Spleen (tissue), 11 donors: ENCODE data around the gene DMBT1. TPM values are rescaled to one million over a fixed set of nuclear protein-coding genes. Genes with fewer than 3 reads are reported as not detected.

Source experiments
- DNase-seq: peaks from one replicate; pipeline ENCODE4 v3.0.0-alpha.2; 2020
- H3K27ac ChIP-seq, 8 donors: fragments of 200-600 bp; sonication (generic) in 7 of 8; 1 replicate in 4 of 8; 2 replicates in 4 of 8; pipeline versions ENCODE4 v1.5.0 to v1.8.0; 2016 to 2021; ENCODE audit warnings: inconsistent platforms in 4 of 8, mild to moderate bottlenecking in 4 of 8, moderate library complexity in 1 of 8
- H3K27me3 ChIP-seq, 7 donors: fragments of 200-600 bp; sonication (generic) in 6 of 7; replicated peaks in 1 of 7; 1 replicate in 4 of 7; 2 replicates in 3 of 7; pipeline versions ENCODE4 v1.5.0 to v1.8.0; 2016 to 2021; ENCODE audit warnings: inconsistent platforms in 3 of 7, mild to moderate bottlenecking in 1 of 7
- H3K36me3 ChIP-seq, 6 donors: fragments of 200-600 bp; sonication (generic) in 5 of 6; 1 replicate in 4 of 6; 2 replicates in 2 of 6; pipeline versions ENCODE4 v1.5.0 to v1.8.0; 2016 to 2021; ENCODE audit warnings: inconsistent platforms in 2 of 6
- H3K4me1 ChIP-seq, 6 donors: fragments of 200-600 bp; sonication (generic) in 5 of 6; 1 replicate in 3 of 6; 2 replicates in 3 of 6; pipeline versions ENCODE4 v1.5.0 to v1.8.0; 2016 to 2021; ENCODE audit warnings: inconsistent platforms in 3 of 6
- H3K4me3 ChIP-seq, 8 donors: fragments of 200-600 bp; sonication (generic) in 7 of 8; 1 replicate in 4 of 8; 2 replicates in 4 of 8; pipeline versions ENCODE4 v1.5.0 to v1.8.0; 2016 to 2021; ENCODE audit warnings: inconsistent platforms in 4 of 8, mild to moderate bottlenecking in 4 of 8, moderate library complexity in 2 of 8
- H3K9me3 ChIP-seq, 8 donors: fragments of 200-600 bp; sonication (generic) in 7 of 8; 1 replicate in 4 of 8; 2 replicates in 4 of 8; pipeline versions ENCODE4 v1.5.0 to v1.8.0; 2016 to 2021; ENCODE audit warnings: inconsistent platforms in 4 of 8
- CTCF ChIP-seq, 11 experiments: fragments of 200-600 bp in 7 of 11; fragments of 450-650 bp in 4 of 11; sonication (generic) in 4 of 11; IDR thresholded peaks in 8 of 11; conservative IDR thresholded peaks in 3 of 11; 1 replicate in 7 of 11; 2 replicates in 4 of 11; pipeline versions ENCODE4 v1.4.0 to v1.8.0; 2016 to 2021; ENCODE audit warnings: antibody characterized with exemption in 11 of 11, inconsistent platforms in 4 of 11, mild to moderate bottlenecking in 1 of 11
- POLR2A ChIP-seq, 3 donors: fragments of 450-650 bp; IDR thresholded peaks; one replicate each; pipeline ENCODE4 v1.5.1; 2017; ENCODE audit warnings: antibody characterized with exemption in 3 of 3, mild to moderate bottlenecking in 1 of 3
- POLR2AphosphoS5 ChIP-seq, 3 donors: sonication (generic); formaldehyde crosslinking; IDR thresholded peaks; one replicate each; pipeline ENCODE4 v1.5.1; 2017; ENCODE audit warnings: antibody characterized with exemption in 3 of 3
- WGBS, 5 donors: extraction: QIAGEN DNeasy Blood & Tissue Kit in 3 of 5; methylation state at CpG; one replicate each; pipeline versions ENCODE4 v1.1.5 to v1.1.7; 2013 to 2018; 5-methylcytosine and 5-hydroxymethylcytosine counted together
- intact Hi-C: fragments of 100-400 bp; cut with DNase I; formaldehyde crosslinking; loops from one replicate; pipeline ENCODE4 v1.15.0; 2023; ENCODE audit warnings: low total_unique reads
- polyA plus RNA-seq, 3 donors: library from polyadenylated mRNA; stranded (reverse); fragments of 200-250 nt; gene quantifications; one replicate each; pipeline ENCODE4 v1.2.1, GENCODE V29; 2013
- total RNA-seq, 7 donors: library from RNA; depleted of rRNA in 3 of 7; stranded (reverse); fragments of >200 nt in 3 of 7; fragmentation: NEBNext Ultra II Directional in 4 of 7; extraction: Animal tissue kit (Norgen Biotek cat#: 25700) in 4 of 7; gene quantifications; one replicate each; pipeline versions ENCODE4 v1.1.0 to v1.2.1, GENCODE V29; 2016 to 2021
- donor health status: healthy with polysubstance abuse.
- donor health status: DM: no; HTN: no; CAD: no; lungs with moderate emphysema.
- donor health status: DM: no; HTN: no; CAD: no.
- donor health status: Bipolar disorder and iron deficiency.
- donor health status: healthy.
- donor health status: DM: no; HTN: no; CAD: no.
- donor health status: DM: yes; HTN: yes; CAD: no.

The DMBT1 gene
- total and polyA plus RNA-seq, 10 donors: 0.02 to 0.29 (median 0.03) TPM; not detected in 6

GRCh38 chr10:122550983-122551382 is 9.6 kb upstream of the DMBT1 start:
- no peak overlapping the region for H3K4me3 ChIP-seq
- 44 to 58% (median 53%) methylated on average over 3 of the region's 3 CpGs for WGBS, 5 donors
- H3K4me1 ChIP-seq: no peaks in the 10 kb centered on the region
- no peaks in the 10 kb centered on the region for H3K9me3 ChIP-seq
- intact Hi-C loops: no loop called here
- no peaks in the 10 kb centered on the region for H3K36me3 ChIP-seq
- no peak for TF ChIP-seq POLR2A (IDR thresholded peaks at IDR 0.05)
- no peak for TF ChIP-seq POLR2AphosphoS5 (IDR thresholded peaks at IDR 0.05)
- no peak for TF ChIP-seq CTCF (IDR thresholded peaks at IDR 0.05 in 8 of 11, conservative IDR thresholded peaks at IDR 0.05 in 3 of 11)
- peak overlapping the region in 1 of 8 donors; percentile 23 for H3K27ac ChIP-seq
- peaks cover 0 to 9% (median 0%) of the 10 kb centered on the region in 7 donors for H3K27me3 ChIP-seq
- no peak for DNase-seq

- peak overlapping the region in 1 of 8 donors; percentile 23 for H3K27ac ChIP-seq
- TF ChIP-seq CTCF (IDR thresholded peaks at IDR 0.05 in 8 of 11, conservative IDR thresholded peaks at IDR 0.05 in 3 of 11) (peak in 4 of 11 experiments; percentile 13 to 26 (median 22)), POLR2AphosphoS5 (IDR thresholded peaks at IDR 0.05) (no peak)
- H3K4me1 ChIP-seq: no peaks in the 10 kb centered on the region
- peaks cover 0 to 13% (median 0%) of the 10 kb centered on the region in 7 donors for H3K27me3 ChIP-seq
- H3K36me3 ChIP-seq: no peaks in the 10 kb centered on the region
- 41 to 47% (median 45%) methylated on average over 9 of the region's 9 CpGs for WGBS, 5 donors
- H3K4me3 ChIP-seq: no peak overlapping the region
- no peak for DNase-seq
- intact Hi-C loops: no loop called here
- no peaks in the 10 kb centered on the region for H3K9me3 ChIP-seq
These were observed 9.1 kb upstream of the DMBT1 start for GRCh38 chr10:122551450-122551849.

- 82 to 90% (median 86%) methylated on average over 6 of the region's 6 CpGs for whole genome bisulfite sequencing, 5 donors
- H3K9me3 ChIP-seq: no peaks in the 10 kb centered on the region
- H3K36me3 ChIP-seq: no peaks in the 10 kb centered on the region
- DNase-seq: no peak
- peaks cover 0 to 32% (median 0%) of the 10 kb centered on the region in 7 donors for H3K27me3 ChIP-seq
- H3K4me1 ChIP-seq: no peaks in the 10 kb centered on the region
- H3K4me3 ChIP-seq: no peak overlapping the region
- no peak overlapping the region for H3K27ac ChIP-seq
- intact Hi-C loops: no loop called here
- no peak for TF ChIP-seq POLR2AphosphoS5 (IDR thresholded peaks at IDR 0.05)
These were observed 7.2 kb upstream of the DMBT1 start for GRCh38 chr10:122553341-122553740.

- no peak for DNase-seq
- 87 to 90% (median 88%) methylated on average over 6 of the region's 6 CpGs for WGBS, 5 donors
- intact Hi-C loops: no loop called here
- Histone ChIP-seq H3K27ac (no peak overlapping the region), H3K4me1 (peaks cover 0 to 6% (median 0%) of the 10 kb centered on the region in 6 donors), H3K36me3 (no peaks in the 10 kb centered on the region), H3K4me3 (no peak overlapping the region), H3K27me3 (peaks cover 0 to 39% (median 0%) of the 10 kb centered on the region in 7 donors), H3K9me3 (no peaks in the 10 kb centered on the region)
- no peak for TF ChIP-seq CTCF (IDR thresholded peaks at IDR 0.05 in 8 of 11, conservative IDR thresholded peaks at IDR 0.05 in 3 of 11)
- TF ChIP-seq POLR2AphosphoS5 (IDR thresholded peaks at IDR 0.05): no peak
- no peak for TF ChIP-seq POLR2A (IDR thresholded peaks at IDR 0.05)
These were observed 6.2 kb upstream of the DMBT1 start for GRCh38 chr10:122554131-122555036.
